ENCODE results near the gene GDPD2. TPM values are rescaled to one million over a fixed set of nuclear protein-coding genes. Genes with fewer than 3 reads are reported as not detected.
"Not testable (repeated sequence)": the region's sequence is repeated elsewhere in the genome, so short reads cannot be mapped to it uniquely, and the experiment has no call there.

GDPD2 gene, protein sequence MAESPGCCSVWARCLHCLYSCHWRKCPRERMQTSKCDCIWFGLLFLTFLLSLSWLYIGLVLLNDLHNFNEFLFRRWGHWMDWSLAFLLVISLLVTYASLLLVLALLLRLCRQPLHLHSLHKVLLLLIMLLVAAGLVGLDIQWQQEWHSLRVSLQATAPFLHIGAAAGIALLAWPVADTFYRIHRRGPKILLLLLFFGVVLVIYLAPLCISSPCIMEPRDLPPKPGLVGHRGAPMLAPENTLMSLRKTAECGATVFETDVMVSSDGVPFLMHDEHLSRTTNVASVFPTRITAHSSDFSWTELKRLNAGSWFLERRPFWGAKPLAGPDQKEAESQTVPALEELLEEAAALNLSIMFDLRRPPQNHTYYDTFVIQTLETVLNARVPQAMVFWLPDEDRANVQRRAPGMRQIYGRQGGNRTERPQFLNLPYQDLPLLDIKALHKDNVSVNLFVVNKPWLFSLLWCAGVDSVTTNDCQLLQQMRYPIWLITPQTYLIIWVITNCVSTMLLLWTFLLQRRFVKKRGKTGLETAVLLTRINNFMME
- not detected for total RNA-seq

DNA sequence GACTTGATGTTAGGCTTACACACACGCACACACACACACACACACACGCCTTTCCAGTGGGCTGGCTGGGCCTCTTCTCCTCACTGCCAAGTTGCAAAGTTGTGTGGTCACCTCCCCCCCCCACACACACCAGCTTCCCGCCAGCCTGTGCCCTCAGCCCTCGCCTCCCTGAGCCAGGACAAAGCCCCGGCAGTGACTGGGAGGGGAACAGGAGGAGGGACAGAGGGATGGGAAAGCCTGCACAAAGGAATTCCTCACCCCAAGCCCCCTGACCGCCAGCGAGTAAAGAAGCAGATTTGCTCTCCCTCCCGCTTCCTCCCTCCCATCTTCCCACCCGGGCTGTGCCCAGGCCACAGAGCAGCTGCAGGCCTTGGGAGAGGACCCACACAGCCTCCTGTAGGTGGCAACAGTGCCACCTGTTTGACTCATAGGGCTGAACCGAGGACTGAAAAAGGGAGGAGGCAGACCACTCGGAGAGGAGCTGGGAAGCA lies at the start of gene GDPD2:
GDPD2 (plus strand) TSS at position 464 of the 491 bp plus-strand sequence. CDS start 1,671 bp downstream, outside the sequence.
- no peak for ATAC-seq
- no peak for DNase-seq (ENCODE audit: low spot score)

DNA sequence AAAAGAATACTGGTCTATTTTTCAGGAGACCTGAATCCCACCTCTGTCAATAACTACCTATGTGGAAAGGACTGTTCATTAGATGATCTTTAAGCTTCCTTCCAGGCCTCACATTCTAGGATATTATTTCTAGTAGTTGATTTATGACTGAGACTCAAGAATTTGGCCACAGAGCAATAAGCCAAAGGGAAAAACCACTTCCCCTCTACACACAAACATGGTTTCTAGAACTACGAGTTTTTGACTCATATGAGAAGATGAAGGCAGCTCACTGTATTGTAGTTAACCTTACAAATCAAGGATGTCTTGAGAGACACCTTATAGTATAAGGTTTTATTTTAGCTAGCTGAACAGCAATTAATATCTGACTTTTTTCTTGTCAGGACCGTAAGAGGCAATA lies 36.9 kb upstream of the GDPD2 start:
- no peak for ATAC-seq
- DNase-seq (ENCODE audit: low spot score), result no peak

DNA sequence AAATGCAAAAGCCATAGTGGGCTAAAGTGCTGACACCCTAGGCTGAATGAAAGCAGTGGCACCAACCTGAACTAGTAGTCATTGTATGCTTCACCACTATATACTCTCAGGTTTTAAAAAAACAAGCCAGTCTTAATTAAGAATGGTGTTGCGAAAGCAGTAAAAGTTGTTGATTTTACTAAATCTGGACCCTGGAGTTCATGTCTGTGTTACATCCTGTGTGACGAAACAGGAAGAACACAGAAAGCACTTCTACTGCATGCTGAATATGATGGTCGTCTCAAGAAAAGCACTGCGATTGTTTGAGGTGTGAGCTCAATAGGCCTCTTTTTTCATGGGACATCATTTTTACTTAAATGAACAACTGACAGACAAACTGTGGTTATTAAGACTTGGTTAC lies 24.2 kb upstream of the GDPD2 start:
- DNase-seq (ENCODE audit: low spot score) (no peak), ATAC-seq (no peak)

DNA sequence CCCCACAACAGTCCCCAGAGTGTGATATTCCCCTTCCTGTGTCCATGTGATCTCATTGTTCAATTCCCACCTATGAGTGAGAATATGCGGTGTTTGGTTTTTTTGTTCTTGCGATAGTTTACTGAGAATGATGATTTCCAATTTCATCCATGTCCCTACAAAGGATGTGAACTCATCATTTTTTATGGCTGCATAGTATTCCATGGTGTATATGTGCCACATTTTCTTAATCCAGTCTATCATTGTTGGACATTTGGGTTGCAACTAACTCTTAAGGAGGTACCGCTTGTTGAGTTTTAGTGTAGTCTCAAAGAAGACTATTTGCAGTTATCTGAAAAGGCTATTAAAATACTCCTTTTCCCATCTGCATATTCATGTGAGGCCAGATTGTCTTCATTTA lies 22.9 kb upstream of the GDPD2 start:
- not testable (repeated sequence) for ATAC-seq; DNase-seq (ENCODE audit: low spot score)

DNA sequence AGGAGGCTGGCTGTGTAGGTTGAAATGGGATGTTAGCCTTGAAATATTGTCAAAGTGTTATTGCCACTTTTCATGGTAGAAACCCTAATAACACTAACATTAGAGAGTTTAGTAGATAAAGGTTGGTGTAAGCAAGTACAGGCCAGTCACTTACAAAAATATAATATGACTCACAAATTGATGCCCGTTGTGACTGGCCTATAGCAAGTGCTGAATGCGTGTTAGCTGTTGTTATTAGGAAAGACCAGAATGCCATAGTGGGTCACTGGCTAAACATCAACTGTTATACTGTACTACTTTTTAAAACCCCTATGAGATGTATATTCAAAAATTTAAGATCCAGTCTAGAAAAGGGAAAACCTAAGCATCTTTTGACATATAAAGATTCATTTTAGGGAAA lies 20.4 kb upstream of the GDPD2 start:
- no peak for ATAC-seq
- no peak for DNase-seq (ENCODE audit: low spot score)

DNA sequence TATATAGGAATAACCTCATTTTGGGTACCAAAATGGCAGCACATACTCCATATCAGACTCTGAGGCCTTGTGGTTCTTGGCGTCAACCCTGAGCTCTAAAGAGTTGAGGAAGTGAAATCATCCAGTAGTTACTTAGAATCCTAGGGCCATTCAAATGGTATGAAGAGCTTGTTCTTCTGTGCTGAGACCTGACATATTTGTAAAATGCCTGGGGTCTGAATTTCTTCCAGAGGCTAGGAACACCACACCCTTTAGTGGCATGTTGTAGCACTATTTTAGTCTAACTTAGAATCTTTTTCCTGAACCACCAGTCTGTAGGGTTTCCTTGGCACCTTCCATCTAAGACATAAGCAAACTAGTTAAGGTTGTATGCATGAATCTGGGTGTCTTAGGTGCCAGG lies 18.1 kb upstream of the GDPD2 start:
- ATAC-seq, result no peak
- DNase-seq (ENCODE audit: low spot score), result no peak

DNA sequence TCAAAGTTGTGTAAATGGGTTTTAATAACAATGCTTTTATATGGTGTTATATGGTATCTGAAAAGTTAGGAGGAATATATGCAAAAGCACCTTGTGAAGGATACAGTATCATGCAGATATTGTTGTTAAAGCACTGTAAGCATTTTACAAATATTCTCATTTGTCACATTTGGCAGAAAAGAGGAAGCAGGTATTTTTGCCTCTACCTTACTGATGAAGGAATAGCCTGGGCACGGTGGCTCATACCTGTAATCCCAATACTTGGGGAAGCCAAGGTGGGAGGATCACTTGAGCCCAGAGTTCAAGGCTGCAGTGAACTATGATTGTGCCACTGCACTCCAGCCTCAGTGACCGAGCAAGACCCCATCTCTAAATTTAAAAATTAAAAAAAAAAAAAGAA lies 12.2 kb upstream of the GDPD2 start:
- DNase-seq (ENCODE audit: low spot score), result no peak
- no peak for ATAC-seq

DNA sequence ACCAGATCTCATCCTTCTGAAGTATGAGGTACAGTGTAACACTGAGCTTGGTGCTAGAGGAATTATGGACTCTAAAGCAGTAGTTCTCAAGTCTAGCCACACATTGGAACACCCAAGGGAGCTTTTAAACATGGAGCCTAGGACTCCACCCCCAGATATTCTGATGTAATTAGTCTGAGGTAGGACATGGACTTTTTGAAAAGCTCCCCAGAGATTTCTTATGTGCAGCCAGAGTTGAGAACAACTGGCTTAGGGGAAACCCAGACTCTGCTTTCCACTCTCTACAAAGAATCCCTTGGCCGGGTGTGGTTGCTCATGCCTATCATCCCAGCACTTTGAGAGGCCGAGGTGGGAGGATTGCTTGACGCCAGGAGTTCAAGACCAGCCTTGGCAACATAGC lies 11.6 kb upstream of the GDPD2 start:
- DNase-seq (ENCODE audit: low spot score), result no peak
- ATAC-seq, result no peak

DNA sequence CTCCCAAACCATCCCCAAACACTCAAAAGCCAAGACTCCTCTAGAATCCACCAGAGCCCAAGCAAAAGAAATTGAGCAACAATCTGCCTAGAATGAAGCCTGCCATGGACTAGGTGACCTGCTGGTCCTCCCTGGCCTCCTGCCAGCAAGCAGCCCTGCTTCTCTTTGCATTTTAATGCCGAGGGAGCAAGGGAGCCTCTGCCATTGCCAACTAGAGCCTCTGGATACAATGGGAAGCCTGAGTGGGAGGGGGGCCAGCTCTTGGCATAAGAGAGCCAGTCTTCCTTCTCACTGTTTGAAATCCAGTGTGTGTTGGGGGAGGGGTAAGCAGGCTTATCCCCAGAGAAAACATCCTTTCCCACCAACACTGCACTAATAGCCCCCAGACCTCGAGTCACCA lies 1.5 kb upstream of the GDPD2 start:
- DNase-seq (ENCODE audit: low spot score), result no peak
- no peak for ATAC-seq

DNA sequence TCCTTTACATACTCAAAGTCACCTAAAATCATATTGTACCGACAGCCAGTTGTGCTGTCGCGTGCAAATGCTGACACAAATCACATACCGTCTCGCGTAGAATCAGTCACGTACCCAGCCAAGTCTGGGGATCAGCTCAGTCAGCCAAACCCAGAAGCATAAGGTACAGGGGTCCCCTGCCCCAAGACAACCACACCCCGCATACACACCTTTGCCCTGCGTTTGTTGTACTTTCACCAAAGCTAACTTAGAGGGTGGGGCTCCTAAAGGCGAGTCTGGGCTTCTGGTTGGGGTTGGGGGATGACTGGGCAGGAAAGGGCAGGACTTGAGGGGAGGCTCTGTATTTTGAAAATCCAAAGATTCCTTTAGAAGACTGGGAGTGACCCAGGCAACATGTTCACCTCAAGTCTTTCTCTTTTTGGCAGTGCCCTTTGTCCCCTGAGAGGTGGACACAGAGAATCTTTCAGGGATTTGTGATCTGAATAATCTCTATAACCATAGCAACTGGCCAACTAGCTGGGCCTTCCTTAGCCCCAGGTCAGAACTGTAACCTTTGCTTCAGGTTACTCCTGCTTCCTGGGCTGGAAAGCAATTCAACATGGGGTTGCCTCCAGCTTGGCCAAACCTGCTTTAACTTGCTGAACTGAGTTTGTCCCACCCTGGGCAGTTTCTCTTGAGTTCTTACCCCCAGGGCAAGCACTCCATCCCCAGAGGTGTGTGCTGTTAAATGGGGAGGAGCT lies 992 bp downstream of the GDPD2 start:
- DNase-seq (ENCODE audit: low spot score), result no peak
- ATAC-seq, result no peak

DNA sequence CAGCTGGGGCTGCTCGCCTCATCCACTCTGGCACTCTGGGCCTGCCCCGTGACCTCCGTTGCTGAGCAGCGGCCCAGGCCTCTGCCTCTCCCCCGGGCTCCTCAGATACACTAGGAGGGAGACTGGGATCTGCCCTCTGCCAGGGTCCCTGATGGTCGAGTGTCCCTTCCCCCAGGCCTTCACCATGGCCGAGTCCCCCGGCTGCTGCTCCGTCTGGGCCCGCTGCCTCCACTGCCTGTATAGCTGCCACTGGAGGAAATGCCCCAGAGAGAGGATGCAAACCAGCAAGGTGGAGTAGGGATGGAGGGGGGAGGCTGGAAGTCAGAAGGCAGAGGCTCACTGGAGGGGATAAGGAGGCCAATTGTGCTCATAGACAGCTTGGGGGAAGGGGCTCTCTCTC lies 1.7 kb downstream of the GDPD2 start:
- ATAC-seq (no peak), DNase-seq (ENCODE audit: low spot score) (no peak)

DNA sequence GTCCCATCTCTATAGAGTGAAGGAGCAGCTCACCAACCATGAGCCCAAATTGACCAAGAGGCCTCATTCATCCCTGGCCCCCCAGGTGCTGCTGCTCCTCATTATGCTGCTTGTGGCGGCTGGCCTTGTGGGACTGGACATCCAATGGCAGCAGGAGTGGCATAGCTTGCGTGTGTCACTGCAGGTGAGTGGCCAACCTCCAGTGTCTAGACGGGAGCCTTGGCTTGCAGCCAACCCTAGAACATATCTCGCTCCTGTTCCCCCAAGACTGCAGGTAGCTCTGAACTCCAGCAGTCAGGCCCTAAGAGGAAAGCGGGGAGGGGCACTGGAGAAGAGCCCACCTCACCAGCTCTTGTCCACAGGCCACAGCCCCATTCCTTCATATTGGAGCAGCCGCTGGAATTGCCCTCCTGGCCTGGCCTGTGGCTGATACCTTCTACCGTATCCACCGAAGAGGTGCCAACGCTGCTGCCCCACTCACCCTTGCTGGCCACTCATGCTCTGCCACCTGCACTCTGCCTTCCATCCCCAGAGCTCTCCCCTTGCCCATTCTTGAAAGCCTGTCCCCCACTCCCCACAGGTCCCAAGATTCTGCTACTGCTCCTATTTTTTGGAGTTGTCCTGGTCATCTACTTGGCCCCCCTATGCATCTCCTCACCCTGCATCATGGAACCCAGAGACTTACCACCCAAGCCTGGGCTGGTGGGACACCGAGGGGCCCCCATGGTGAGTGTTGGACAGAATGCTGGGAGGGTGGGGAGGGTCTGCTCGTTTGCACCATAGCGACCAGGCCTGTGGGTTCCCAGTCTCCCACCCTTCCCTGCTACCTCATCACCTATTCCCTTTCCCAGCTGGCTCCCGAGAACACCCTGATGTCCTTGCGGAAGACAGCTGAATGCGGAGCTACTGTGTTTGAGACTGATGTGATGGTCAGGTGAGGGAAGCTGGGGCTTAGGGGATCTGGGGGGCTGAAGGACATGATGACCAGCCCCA lies 3.5 kb downstream of the GDPD2 start:
- DNase-seq (ENCODE audit: low spot score) (no peak), ATAC-seq (no peak)

DNA sequence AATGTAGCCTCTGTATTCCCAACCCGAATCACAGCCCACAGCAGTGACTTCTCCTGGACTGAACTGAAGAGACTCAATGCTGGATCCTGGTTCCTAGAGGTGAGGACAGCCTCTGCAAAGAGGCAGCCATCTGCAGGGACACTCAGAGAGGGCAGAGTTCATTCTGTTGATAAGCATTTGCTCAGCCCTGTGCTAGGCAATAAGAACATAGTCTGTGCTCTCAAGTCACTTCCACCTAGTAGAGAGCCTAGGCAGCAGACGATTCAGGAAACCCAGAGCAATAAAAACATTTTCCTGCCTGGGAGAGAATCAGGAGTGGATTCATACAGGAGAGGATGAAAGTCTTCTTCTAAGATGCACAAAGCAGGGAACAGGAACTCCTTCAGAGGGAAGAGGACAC lies 4.3 kb downstream of the GDPD2 start:
- no peak for ATAC-seq
- no peak for DNase-seq (ENCODE audit: low spot score)

DNA sequence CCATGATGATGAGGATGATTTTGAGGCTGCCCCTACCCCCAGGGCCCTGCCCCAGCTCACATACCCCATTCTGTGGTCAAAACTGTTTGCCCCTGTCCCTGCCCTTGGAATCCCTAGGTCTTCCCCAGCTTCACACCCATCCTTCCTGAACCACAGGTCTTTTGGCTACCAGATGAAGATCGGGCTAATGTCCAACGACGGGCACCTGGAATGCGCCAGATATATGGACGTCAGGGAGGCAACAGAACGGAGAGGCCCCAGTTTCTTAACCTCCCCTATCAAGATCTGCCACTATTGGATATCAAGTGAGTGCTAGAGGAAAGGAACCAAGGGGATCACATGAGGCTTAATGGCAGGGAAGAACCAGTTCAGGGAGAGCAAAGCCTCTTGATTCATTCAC lies 6.6 kb downstream of the GDPD2 start:
- DNase-seq (ENCODE audit: low spot score) (no peak), ATAC-seq (no peak)

DNA sequence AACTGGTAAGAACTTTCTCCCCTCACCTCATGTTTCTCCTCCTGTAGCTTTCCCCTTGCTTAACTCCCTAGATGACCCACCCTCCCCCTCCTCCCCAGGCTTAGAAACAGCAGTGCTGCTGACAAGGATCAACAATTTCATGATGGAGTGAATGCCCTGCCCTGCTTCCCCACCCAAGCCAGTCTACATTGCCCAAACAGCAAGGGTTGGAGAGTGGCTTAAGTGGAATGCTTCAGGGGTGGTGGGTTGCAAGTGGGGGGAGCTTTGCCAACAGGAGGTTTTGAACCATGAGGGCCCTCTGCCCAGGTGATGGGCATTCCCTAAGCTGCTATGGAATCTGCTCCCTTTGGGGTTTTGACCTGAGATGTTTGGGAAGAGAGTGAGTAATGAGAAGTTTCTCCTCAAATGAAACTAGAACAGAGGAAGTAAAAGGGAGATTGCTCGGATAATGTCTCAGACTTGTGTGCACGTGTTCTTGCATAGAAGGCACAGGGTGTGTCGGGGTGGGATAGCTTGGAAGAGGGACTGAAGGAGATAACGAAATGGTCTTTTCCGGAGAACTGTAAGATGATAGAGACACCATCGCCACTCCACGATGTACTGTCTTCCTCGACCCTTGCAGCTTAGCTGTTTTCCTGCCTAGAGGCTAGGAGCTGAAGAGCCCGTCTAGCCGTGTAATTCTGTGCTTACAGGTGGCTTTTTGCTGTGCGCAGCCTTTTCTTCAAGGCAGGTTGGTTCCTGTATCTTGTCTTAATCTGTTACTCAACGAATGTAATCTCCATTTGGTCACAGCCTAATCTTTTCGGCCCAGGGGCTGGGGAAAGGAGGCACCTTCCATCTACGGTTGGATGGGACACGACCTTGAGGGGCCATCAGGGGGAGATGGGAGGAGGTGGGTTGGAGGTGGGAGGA lies 10.1 kb downstream of the GDPD2 start:
- no peak for DNase-seq (ENCODE audit: low spot score)

DNA sequence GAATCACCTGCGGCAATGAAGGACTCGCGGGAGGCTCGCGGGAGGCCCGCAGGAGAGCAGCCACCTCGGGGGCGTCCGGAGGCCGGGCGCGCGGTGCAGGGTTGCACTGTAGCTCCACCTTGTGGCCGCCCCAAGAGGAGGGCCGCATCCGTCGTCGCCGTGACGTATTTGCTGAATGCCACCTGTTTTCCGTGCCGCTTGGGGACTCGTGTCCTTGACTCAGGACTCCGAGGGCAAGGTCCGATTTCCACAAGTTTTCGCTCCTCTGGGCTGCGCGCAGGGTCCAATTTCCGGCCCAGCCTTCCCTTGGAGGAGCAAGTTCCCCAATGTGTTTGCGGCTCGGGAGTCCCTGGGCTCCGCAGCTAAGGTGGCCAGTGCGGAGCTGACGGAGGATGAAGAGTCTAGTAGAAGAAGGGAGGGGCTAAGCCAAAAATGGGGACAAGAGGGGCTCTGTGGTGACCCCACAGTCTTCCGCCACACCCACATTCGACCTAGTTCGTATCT lies 10.8 kb downstream of the GDPD2 start:
- ATAC-seq (peak; percentile 88), DNase-seq (ENCODE audit: low spot score) (peak; percentile 70)

More for the DNA sequence above, 10.1 kb downstream of the GDPD2 start:
- no peak for ATAC-seq

DNA sequence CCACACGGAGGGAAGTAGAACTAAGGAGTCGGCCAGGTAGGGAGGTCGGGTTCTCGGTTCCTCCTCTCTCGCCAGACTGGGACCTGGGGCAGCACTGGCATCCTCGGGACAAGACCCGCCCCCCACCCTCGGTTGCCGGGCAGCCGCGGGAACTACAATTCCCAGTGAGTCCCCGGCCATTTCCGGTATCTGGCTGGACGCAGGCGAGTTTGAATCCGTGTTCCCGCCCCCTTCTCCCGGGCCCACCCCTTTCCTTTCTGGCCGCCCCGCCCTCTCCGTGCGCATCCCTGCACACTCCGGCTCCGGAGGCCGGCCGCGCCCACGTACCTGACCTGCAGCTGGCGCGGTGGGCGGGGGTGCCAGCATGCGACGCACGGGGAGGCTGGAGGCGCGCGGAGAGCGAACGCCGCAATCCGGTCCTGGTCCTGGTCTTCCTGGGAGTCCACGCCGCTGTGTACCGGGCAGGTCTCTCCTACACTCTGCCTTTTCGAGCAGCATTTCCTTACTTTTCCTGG lies 11.3 kb downstream of the GDPD2 start:
- peak; percentile 93 for ATAC-seq
- DNase-seq (ENCODE audit: low spot score), result peak; percentile 80

DNA sequence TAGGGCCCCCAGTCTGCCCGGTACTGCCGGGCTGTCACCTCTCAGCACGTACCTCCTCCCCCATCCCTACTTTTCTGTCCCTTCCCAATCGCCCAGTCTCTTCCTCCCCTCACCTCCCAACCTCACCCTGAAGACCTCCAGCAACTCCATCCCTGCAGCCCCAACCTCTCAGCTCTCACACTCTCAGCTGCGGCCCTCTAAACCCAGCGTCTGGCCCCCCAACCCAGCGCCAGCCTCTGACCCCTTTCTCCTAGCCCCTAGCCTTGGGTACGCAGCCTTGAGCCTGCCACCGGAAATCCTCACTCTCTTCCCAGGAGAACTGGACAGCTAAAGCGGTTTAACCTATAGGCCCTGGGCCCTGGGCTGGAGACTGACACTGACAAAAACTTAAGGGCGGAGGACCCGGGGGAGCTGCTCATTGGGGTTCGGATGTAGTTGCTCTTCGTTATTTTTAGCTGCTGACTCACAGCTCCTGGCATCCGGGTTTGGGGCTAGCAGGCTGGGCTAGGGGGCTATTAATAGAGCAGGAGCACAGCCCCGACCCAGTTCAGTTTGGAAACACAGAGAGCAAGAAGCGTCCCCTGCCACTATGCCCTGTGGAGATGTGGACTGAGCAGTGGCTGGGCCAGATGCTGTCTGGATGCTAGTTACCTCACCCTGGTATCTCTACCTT lies 11.9 kb downstream of the GDPD2 start:
- DNase-seq (ENCODE audit: low spot score), result no peak
- no peak for ATAC-seq

DNA sequence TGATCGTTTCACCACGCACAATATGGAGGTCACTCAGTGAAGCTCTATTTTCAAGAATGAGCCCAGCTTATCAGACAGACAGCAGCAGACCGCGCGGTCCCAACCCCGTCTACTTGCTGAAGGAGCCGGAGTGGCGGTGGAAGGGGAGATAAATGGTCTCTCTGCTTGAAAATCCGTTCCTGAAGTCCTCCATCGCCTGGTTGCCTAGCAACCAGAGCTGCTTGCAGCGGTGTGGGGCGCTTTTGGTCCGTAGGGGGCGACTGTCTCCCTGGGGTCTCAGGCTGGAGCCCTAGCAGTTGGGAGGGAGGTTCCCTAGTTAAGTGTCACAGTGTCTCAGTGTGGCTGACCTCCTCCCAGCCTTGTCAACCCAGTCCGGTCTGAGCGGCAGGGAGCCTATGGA lies 13.2 kb downstream of the GDPD2 start:
- ATAC-seq, result no peak
- no peak for DNase-seq (ENCODE audit: low spot score)
